Duodenal mucosa (tissue), 2 donors: ENCODE results near the gene VWA3B.
"Not testable (repeated sequence)": the region's sequence is repeated elsewhere in the genome, so short reads cannot be mapped to it uniquely, and the experiment has no call there.

Source experiments
- H3K27ac ChIP-seq: one replicate; pipeline ENCODE4 v1.7.0; 2013; ENCODE audit warnings: low read depth, low read length
- H3K27me3 ChIP-seq, 2 donors: one replicate each; pipeline ENCODE4 v1.7.0; 2013; ENCODE audit warnings: low read length in 2 of 2, control low read depth in 1 of 2; ENCODE audit not compliant: insufficient read depth in 2 of 2, control insufficient read depth in 1 of 2
- H3K36me3 ChIP-seq, 2 donors: one replicate each; pipeline ENCODE4 v1.7.0; 2013; ENCODE audit warnings: low read length in 2 of 2, control low read depth in 1 of 2; ENCODE audit not compliant: insufficient read depth in 2 of 2, control insufficient read depth in 1 of 2
- H3K4me1 ChIP-seq, 2 donors: one replicate each; pipeline ENCODE4 v1.7.0; 2013; ENCODE audit warnings: low read length in 2 of 2, control low read depth in 1 of 2; ENCODE audit not compliant: insufficient read depth in 2 of 2, control insufficient read depth in 1 of 2
- H3K4me3 ChIP-seq, 2 donors: one replicate each; pipeline ENCODE4 v1.7.0; 2013; ENCODE audit warnings: low read length in 2 of 2, low read depth in 1 of 2
- H3K9ac ChIP-seq, 2 donors: one replicate each; pipeline ENCODE4 v1.7.0; 2013; ENCODE audit warnings: low read length in 2 of 2, low read depth in 1 of 2
- H3K9me3 ChIP-seq, 2 donors: one replicate each; pipeline ENCODE4 v1.7.0; 2013; ENCODE audit warnings: low read length in 2 of 2, control low read depth in 1 of 2; ENCODE audit not compliant: control insufficient read depth in 1 of 2

The VWA3B gene

DNA sequence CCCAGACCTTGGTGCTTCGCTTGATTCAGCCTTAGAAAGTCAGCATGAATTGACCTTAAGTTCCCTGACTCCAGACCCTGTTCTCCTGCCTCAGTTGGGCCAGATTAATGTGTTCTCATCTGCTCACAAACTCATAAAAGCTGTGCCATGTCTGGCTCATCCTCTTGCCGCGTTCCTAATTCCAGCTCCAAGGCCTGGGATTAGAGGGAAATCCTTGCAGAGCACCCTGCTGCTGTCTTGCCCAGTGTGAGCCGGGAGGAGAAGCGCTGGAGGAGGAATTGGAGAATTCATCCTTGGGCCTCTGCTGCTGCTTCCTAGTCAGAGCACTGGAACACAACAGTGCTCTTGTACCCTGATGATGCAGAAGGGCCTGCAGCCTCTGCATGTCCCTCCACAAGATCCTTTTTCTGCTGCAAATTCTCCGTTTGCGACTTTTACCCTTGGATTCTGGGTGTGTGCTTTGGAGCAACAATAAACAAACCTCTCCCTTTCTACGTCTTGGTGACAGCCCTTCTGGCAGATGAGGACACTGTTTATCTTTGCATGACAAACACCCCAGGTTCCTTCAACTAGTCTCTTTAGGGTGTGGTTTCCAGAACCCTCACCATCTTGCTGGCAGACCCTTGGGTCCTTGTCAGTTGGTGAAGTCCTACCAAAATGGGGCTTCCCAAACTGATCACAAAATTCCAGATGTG, 212.4 kb downstream of the VWA3B start:
- Histone ChIP-seq H3K4me1 (peaks cover 14 to 15% of the 10 kb centered on the region in 2 donors), H3K36me3 (no peaks in the 10 kb centered on the region), H3K9me3 (no peaks in the 10 kb centered on the region), H3K27ac (no peak overlapping the region), H3K4me3 (no peak overlapping the region), H3K27me3 (no peaks in the 10 kb centered on the region), H3K9ac (no peak overlapping the region)

GRCh38 chr2:98300141-98300874, 213.3 kb downstream of the VWA3B start:
- H3K27me3 ChIP-seq = no peaks in the 10 kb centered on the region
- H3K27ac ChIP-seq = no peak overlapping the region
- H3K9ac ChIP-seq = no peak overlapping the region
- no peaks in the 10 kb centered on the region for H3K36me3 ChIP-seq
- H3K9me3 ChIP-seq = no peaks in the 10 kb centered on the region
- peaks cover 14 to 15% of the 10 kb centered on the region in 2 donors for H3K4me1 ChIP-seq
- no peak overlapping the region for H3K4me3 ChIP-seq

- Histone ChIP-seq H3K36me3 (no peaks in the 10 kb centered on the region), H3K9ac (no peak overlapping the region)
These were observed 214.5 kb downstream of the VWA3B start for GRCh38 chr2:98301469-98301868.

DNA sequence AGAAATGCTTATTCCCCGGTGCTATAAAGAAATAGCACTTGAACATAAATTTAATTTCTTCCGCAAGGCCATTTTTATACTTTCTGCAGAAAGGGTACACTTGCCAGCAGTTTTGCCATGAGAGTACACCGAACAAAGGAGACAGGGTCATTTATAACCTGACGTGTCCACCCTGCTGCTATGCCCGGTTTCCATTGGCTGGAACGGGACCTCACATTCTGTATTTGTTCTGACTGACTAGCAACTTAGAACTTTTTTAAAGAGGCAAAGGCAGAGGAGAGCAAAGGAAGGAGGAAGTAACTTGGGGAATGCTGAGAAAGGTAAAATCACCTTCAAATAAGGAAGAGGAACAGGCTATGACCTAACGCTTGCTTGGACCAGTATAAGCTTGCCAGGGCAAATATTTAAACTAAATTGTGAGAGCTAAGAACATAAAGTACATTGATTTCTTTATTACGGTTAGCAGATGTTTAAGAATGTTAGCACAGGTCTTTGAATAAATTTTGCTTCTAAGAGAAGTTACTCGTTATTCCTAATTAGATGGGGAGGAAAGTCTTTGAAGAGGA, 220.2 kb downstream of the VWA3B start:
- not testable (repeated sequence) for H3K27ac ChIP-seq

More at GRCh38 chr2:98301469-98301868, 214.5 kb downstream of the VWA3B start:
- Histone ChIP-seq H3K4me1 (peaks cover 14 to 15% of the 10 kb centered on the region in 2 donors), H3K4me3 (no peak overlapping the region), H3K27me3 (peaks cover 0 to 4% of the 10 kb centered on the region in 2 donors), H3K27ac (no peak overlapping the region), H3K9me3 (no peaks in the 10 kb centered on the region)

GRCh38 chr2:98308068-98308467, 221.1 kb downstream of the VWA3B start:
- no peaks in the 10 kb centered on the region for H3K4me1 ChIP-seq
- no peak overlapping the region for H3K27ac ChIP-seq
- H3K9me3 ChIP-seq = no peaks in the 10 kb centered on the region
- H3K4me3 ChIP-seq = no peak overlapping the region
- no peak overlapping the region for H3K9ac ChIP-seq
- peaks cover 0 to 17% of the 10 kb centered on the region in 2 donors for H3K27me3 ChIP-seq
- H3K36me3 ChIP-seq = no peaks in the 10 kb centered on the region

More for the DNA sequence above, 220.2 kb downstream of the VWA3B start:
- not testable (repeated sequence) for H3K4me3 ChIP-seq, H3K9ac ChIP-seq, H3K9me3 ChIP-seq, H3K36me3 ChIP-seq, H3K4me1 ChIP-seq
- H3K27me3 ChIP-seq = peaks cover 0 to 17% of the 10 kb centered on the region in 2 donors

- H3K4me1 ChIP-seq = no peaks in the 10 kb centered on the region
- H3K36me3 ChIP-seq = no peaks in the 10 kb centered on the region
- H3K9ac ChIP-seq = no peak overlapping the region
- H3K9me3 ChIP-seq = no peaks in the 10 kb centered on the region
- H3K27ac ChIP-seq = no peak overlapping the region
- H3K4me3 ChIP-seq = no peak overlapping the region
- peaks cover 0 to 17% of the 10 kb centered on the region in 2 donors for H3K27me3 ChIP-seq
These were observed 221.6 kb downstream of the VWA3B start for GRCh38 chr2:98308532-98308931.

DNA sequence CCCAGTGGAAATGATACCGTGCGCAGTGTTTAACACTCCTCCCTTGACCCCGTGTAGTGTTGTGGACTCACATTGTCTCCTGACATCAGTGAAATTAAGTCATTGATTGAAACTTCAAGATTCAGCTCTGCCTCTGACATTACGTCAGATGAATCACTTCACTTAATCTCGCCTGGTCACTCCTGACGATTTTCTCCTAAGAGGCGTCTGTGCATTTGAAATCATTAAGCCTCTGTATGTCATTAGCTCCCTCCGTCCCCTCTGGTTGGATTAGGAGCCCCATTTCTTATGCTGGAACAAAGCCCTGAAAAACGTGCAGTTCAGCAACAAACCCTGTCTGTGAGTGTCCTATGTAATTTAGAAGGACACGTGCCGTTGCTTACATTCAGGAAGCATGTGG, 222.6 kb downstream of the VWA3B start:
- no peak overlapping the region for H3K4me3 ChIP-seq
- no peaks in the 10 kb centered on the region for H3K4me1 ChIP-seq
- no peaks in the 10 kb centered on the region for H3K9me3 ChIP-seq
- no peak overlapping the region for H3K27ac ChIP-seq
- H3K27me3 ChIP-seq = peaks cover 0 to 17% of the 10 kb centered on the region in 2 donors
- no peaks in the 10 kb centered on the region for H3K36me3 ChIP-seq
- H3K9ac ChIP-seq = no peak overlapping the region

- Histone ChIP-seq H3K27ac (no peak overlapping the region), H3K4me1 (no peaks in the 10 kb centered on the region), H3K36me3 (no peaks in the 10 kb centered on the region), H3K27me3 (peaks cover 0 to 17% of the 10 kb centered on the region in 2 donors), H3K4me3 (no peak overlapping the region), H3K9ac (no peak overlapping the region), H3K9me3 (no peaks in the 10 kb centered on the region)
These were observed 223.0 kb downstream of the VWA3B start for GRCh38 chr2:98310010-98310409.

DNA sequence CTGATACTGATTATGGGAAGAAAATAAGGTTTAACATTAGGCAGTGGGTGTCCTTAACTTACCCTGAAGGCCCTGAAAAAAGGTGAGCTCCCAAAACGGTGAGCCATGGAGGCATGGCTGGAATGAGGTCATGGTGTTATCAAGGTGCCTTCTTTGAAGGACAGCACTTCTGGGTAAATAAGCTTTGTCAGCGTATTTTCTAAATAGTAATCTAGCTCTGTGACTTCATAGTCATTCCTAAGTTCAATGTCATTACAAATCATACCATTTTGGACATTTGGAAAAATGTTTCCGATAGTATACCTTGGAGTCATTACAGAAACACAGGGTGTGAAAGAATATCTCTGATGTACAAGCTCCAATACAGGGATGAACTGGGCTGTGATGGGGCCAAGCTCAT, 224.1 kb downstream of the VWA3B start:
- no peaks in the 10 kb centered on the region for H3K9me3 ChIP-seq
- no peaks in the 10 kb centered on the region for H3K4me1 ChIP-seq
- no peaks in the 10 kb centered on the region for H3K36me3 ChIP-seq
- no peak overlapping the region for H3K4me3 ChIP-seq
- H3K27me3 ChIP-seq = peaks cover 0 to 17% of the 10 kb centered on the region in 2 donors
- no peak overlapping the region for H3K9ac ChIP-seq
- no peak overlapping the region for H3K27ac ChIP-seq
